ENCODE results near the gene HS1BP3.

The HS1BP3 gene

DNA sequence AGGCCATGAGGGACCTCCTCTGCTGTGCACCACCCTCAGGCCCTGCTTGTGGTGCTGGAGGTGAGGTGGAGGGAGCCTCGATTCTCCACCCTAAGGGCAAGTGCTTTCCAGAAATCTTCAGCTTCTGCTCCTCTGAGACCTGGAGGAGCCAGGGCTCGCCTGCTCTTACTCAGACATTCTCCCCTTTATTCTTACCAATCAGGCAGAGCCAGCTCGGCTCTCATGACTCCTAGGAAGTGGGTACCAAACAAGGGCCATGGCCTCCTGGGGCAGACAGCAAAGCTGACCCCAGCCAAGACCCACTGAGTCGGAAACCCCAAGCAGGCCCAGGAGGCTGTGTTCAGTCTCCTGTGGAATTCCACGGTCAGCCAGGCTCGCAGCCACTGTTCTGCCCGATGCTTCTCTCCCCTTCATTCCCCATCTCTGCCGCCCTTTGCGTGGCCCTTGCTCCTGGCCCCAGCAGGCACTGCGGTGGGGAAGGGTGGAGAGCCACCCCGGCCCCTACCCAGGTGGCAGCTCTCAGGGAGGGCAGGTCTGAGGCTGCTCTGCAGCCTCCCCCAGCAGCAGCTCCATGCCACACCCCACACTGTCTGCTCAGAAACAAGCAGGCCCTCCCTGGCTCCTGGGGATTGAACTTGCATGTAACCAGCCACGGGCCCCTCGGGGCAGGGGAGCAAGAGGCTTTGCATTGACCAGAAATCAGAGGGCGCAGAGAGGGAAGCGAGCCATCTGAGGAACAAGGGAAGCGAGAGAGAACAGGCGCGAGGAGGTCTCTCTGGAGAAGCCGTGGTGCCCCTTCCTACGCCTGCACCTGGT, 24.0 kb downstream of the HS1BP3 start:
- DNase-seq = no peak

DNA sequence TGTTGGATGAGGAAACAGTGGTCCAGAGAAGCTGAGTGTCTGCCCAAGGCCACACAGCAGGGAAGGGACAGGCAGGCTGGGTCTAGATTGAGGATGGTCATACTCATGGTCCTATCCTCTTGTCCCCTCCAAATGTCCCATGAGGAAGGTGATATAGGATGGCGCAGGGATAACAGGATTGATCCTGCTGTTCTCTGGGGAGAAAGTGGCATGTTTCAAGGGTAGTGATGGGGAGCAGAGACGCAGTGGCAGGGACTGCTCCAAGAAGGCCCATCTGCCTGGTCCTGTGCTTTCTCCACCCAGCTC, 24.6 kb downstream of the HS1BP3 start:
- no peak for DNase-seq

DNA sequence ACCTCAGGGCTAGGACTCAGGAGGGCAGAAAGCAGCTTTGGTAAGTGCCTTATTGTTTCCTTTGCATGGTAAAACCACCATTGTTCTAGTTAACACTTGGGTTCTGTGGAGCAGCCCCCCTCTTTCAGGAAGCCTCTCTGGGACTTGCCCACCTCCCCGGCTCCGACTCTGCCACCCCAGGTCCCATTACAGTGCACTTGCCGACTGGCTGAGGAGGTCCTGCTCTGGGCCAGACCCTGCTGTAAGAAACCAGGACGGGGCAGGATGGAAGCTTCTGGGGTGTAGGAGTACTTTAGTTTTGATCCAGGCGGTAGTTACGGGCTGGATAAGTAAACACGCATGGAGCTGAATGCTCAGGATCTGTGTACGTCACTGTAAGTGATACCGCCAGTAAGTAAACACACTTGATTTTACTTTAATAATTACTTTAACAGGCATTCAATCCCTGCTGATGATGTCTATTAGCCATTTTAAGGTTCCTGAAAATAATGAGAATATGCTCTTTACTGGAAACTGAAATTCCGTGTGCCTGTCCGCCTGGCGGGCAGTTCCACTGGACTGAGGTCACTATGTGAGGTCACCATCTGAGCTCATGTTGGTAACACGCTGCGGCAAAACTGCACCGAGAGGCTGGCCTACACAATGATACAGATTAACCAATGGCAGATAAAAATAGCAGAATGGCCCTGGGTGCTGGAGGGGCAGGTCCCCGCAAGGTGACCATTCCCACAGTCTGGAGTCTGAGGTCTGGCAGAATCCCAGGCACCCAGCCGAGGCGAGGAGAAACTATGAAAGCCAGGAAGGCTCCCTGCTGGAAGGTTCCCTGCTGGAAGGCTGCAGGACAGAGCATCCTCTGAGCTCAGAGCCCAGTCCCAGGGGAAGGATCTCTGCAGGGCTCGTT, 25.2 kb downstream of the HS1BP3 start:
- DNase-seq = no peak

DNA sequence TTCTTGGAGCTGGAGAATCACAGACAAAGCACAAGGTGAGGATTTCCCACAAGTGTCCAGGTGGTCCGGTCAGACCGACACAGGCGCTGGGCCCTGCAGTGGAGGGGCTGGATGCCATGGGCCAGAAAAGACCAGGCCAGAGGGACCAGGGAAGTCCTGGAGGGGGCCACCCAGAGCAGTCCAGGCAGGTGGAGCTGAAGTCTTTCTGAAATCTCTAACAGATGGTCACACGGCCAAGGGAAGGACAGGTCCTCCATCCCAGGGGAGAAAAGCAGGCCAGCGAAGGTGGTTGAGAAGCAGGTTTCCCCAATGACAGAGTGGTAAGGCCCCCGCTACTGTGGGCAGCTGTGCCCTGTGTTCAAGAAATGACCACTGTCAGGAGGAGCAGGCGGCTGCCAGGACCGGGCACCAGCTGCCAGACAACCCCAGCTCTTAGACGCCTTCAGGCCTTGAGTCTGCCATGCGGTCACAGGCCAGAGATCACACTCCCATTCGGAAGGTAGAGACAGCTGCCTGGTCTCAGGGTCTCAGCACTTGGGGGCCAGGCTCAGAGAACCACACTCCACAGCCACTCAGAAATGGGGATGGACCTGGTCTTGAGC, 25.9 kb downstream of the HS1BP3 start:
- DNase-seq = no peak

DNA sequence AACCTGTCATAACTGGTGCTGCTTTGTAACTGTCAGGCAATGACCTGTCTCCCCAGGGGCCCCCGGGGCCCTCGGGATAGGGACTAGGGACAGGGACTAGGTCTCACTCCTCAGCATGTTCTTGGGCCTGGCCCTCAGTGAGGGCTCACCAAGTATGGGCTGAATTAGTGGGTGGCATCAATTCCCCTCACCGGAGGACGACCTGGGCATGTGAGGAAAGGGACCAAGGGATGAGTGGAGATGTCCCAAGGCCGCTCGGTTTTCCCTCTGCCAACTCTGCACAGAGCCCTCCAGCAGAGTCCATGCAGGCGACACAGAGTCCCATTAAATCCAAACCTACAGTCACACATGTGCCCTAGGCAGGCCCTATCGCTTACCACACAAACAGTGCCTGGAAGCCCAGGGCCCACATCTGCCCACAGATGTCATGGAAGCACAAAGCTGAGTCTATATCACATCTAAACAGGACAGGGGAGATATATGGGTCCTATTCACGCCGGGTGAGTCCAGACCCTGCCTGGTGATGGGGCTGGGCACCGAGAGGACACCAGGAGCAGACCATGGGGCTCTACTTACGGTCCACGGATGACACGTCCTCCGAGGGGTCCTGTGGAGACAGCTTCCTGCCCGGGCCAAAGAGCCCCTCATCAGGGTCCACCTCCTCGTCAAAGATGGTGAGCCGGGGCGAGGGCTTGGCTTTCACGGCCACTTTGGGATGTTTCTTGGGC, 26.6 kb downstream of the HS1BP3 start:
- DNase-seq = no peak

DNA sequence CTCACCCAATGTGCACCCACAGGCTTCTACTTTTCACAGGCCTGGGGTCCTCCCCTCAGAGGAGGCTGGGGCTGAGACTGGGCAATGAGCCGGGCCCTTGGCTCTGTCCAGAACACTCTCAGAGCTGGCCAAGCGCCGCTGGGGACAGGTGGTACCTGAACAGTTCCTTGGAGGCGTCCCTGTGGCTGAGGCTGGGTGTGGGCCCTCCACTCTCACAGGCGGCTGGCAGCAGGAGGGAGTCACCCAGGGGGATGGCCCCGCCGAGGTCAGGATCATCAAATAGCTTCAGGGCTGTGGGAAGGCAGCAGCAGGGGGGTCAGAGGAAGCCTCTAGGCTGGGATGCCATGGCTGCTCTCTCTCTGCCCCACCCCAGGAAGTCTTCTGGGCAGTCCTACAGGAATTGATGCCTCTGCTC, 27.1 kb downstream of the HS1BP3 start:
- no peak for DNase-seq

DNA sequence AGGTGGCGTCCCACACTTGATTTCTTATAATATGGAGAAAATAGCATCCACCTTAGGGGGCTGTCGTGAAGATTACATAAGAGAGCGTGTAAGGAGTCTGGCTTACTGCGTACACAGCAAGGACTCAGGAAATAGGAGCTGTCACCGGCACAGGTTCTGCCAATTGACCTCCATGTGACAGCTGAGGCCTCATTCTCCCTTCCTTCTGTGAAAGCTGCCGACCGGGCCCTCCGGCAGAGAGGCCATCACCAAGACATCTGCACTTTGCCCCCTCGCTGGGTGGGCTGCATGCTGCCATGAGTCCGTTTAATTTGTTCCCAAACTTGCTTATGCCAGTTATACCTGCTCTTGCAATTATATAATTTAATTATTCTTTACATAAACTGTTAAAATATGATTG, 27.7 kb downstream of the HS1BP3 start:
- DNase-seq = no peak

DNA sequence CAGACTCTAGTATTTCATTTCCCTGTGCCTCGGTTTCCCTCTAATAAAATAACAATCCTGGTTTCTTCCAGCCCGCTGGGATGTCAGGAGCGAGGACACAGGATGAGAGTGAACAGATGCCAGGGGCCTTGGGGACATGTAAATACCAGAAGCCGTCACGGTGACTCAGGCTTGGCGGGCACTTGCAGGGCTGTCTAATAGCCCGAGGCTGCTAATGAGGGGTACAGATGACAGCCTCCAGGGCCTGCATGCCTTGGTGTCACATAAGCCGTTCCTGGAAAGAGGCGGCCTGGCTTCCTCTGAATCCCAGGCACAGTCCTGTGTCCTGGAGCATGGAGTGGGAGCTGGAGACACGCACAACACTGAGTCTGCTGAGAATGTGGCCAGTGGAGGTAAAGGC, 28.2 kb downstream of the HS1BP3 start:
- DNase-seq = no peak

DNA sequence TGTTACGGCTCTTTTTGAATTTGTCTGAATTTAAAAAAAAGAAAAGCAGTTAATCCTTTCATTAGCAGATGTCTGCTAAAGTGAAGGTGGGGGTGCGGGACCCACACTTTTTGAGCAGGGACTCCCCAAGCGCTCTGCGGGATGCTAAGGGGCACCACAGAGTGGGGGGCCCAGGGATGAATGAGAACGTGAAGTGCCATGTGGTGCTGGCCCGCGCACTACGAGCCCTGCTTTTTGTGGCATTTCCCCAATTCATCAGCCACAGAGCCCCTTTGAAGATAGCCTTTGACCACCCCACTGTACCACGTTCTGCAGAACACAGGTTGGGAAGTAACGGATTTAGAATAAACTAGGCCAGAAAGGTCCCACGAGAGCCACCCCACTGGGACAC, 28.6 kb downstream of the HS1BP3 start:
- DNase-seq = no peak

DNA sequence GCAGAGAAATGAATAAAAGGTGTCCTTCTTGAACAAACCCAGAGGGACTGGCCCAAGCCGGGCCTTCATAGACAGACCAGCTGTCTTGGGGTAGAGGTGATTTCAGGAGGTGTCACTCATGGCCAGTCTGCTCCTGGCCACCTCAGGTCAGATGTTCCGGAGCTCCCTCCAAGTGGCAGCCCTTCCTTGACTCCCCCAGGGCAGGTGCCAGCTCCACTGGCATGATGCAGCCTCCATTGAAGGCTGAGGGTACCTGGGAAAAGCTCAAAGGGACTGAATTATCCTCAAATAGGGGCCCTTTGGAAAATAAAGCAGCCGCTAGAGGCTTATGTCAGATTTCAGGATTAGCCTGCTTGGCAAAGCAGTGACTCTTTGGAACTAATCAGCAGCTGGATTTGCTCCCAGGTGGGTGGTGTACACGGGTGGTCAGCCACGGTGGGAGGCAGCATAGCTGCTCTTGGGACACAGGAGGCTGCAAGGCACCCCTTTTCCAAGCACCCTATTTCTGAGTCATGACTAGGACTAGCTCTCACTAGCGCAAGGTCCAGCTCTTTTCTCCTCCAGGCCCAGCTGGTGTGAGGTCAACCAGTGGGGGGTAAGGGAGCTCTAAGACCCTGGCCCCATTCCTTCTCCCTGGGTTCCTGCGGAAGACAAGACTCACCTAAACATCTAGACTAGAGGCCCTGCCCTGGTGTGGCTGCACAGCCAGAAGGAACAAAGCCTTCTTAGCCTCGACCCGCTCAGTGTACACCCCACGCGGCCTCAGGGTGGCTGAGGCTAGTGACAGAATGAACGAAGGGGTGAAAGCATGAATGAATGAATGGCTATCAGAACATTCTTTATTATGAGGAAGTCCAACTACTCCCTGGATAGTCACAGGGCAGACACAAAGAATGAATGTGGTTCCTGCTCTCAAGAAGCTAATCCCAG, 29.3 kb downstream of the HS1BP3 start:
- no peak for DNase-seq

DNA sequence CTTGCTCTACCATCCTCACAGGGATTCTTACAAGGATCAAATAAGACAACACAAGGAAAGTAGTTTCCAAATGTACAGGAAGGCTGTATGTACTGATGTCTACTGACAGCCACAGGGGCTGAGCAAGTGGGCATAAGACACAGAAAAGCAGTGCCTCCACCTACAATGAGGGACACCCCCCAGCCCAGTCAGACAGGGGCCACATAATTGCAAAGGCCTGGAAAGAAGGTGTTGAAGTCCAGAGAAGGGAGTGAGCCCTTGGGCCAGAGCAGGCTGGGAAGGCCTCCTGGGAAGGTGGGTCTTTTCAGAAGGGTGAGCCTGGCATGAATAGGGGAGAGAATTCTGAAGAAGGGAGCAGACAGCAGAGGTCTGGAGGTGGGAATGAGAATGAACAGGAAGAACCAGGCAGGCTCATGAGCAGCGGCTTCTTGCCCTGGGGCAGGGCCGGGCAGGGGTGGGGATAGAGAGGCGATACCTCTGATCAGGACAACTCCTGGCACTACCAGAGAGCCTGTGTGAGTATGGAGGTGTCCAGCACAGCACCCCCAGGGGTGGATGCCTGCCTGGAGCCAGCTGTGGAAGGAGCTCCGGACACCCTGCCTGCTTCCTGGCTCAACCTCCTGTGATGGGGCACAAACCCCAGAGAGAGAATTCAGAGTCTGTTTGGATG, 30.1 kb downstream of the HS1BP3 start:
- no peak for DNase-seq

DNA sequence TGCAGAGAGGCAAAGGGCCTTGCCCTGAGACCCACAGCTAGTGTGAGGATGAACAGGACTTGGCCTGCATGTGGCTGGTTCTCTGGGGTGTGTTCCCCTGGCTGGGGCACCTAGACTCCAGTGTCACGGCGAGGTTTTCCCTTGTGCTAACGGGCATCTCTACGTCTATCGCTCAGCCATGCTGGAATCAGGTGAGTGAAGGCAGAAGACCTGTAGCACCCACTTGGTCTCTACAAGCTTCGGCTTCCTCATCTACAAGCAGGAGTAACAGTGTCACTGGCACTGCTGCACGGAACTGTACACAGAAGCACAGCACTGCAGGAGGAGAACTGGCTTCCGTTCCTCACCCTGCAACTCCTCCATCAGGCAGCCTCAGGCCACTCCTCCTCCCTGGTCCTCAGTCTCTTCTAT, 30.6 kb downstream of the HS1BP3 start:
- DNase-seq = no peak

DNA sequence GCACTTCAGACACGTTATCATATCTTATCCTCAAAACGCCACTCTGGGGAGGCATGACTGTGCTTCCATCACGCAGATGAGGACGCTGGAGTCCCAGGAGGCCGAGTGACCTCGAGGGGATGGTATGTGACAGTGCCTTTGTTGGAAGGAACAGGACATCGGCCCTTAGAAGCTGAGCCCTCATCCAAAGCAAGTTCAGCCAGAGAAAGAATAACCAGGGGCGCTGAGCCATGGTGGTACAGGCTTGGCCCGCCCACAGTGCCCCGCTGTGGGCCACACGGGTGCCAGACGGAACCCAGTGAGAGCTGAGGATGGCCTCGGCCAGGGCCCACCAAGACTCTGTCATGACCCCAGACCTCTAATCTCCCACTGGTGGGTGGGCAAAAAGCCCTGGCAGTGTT, 31.3 kb downstream of the HS1BP3 start:
- DNase-seq = no peak

DNA sequence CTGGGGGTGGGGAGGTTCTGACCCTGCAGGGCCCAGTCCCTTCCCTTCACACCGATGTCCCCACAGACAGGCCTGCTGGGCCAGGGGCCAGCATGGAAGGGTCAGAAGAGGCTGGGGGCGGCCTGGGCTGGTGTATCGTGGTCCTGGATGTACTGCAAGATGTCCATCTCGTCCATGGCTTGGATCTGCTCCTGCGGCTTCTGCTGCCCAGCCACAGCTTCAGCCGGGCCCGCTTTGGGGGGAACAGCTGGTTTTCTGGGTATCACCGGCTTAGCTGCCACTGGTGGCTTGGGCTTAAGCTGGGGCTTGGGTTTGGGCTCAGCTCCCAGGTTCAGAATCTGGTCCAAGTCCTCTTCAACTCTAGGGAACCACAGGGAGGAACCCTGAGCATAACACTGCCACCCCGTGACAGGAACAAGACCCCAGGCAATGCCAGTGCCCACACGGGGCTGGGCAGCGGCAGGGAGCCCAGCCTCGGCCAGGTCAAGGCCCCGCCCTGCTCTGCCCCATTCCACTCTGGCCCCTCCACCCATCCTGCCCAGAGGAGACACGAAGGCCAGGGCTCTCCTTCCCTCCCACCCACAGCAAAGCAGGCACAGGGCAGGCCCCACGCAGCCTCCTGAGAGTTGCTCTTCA, 31.9 kb downstream of the HS1BP3 start:
- no peak for DNase-seq

DNA sequence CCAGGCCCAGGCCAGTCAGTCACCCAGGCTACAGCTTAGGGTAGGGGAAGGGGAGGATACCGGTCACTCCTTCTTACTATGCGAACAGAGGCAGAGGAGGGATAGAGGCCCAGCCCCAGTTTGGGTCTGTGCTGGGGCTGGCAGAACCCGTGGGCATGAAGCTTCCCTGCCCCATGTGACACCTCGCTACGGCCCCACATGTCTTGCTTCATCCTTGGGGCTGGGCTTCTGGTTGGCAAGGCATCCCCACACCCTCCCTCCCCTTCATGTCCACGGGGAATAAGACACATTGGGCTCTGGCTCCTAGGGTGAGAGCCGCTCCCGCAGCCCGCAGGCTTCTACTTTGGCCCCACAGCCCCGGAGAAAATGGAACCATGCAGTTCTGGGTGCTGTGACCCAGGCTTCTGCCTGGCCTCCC, 32.4 kb downstream of the HS1BP3 start:
- DNase-seq = no peak

DNA sequence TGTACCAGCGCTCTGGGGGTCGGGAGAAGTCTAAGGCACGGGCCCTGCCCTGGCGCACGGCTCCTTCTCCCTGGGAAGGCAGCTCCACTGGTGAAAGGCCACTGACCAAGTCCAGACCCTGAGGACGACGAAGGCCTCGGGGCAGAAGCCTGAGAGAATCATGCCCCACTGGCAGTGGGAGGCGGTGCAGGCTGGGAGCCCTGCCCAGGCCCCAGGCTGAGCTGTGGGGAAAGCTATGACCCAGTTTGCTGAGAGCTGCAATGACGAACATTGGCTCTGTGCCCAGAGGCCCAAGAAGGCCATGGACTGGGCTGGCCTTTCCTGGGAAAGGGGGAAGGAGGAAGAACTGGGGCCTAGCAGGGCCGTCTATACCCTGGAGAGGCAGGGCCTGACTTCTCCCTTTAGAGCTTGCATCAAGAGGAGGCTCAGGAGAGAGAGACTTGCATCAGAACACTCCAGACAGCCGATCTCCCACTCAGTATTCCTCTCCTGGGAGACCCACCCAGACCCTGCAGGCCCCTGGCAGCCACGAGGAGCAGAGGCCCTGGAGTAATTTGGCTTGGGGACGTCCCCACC, 32.9 kb downstream of the HS1BP3 start:
- no peak for DNase-seq

DNA sequence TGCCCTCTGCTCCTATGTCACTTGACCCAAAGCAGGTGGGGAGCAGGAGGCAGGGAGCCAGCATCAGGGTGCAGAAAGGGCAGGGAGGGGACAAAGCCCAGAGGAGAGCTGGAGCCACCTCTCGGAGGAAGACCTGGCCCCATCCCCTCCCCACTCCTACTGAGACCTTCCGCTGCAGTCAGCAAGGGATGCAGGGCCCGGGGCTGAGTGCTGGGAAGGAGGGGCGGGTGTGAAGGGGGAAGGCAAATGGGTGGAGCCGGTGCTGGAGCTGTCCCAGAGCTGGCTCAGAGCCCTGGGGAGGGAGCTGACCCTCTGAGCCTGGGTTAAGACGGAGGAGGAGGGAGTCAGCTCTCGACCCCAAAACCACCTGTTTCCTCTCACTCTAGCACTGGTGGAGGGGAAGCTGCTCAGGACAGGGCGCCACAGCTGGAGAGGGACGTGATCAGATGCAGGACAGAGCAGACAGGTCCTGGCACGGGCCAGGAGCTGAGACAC, 33.8 kb downstream of the HS1BP3 start:
- no peak for DNase-seq

DNA sequence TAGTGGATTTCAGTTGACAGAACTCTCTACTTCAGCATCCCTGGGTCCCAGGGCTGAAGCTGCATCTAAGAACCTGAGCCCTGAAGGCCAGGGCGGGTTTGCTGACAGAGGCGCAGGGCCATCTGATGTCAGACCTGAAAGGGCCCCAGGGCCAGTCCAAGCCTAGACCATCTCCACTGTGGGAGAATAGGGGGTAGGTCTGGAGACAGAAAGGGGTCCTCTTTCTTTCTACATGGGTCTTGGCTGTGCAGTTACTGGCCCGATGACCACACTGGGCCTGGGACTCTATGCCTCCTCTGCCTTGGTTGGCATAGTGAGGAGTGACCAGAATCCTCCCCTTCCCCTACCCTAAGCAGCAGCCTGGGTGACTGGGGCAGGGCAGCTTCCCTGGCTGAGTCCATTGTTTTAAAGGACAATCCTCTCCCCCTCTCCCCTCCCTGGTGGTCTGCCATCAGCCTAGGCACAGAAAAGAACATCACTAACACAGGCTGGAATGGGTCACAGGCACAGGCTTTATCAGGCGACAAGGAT, 34.5 kb downstream of the HS1BP3 start:
- DNase-seq = no peak

DNA sequence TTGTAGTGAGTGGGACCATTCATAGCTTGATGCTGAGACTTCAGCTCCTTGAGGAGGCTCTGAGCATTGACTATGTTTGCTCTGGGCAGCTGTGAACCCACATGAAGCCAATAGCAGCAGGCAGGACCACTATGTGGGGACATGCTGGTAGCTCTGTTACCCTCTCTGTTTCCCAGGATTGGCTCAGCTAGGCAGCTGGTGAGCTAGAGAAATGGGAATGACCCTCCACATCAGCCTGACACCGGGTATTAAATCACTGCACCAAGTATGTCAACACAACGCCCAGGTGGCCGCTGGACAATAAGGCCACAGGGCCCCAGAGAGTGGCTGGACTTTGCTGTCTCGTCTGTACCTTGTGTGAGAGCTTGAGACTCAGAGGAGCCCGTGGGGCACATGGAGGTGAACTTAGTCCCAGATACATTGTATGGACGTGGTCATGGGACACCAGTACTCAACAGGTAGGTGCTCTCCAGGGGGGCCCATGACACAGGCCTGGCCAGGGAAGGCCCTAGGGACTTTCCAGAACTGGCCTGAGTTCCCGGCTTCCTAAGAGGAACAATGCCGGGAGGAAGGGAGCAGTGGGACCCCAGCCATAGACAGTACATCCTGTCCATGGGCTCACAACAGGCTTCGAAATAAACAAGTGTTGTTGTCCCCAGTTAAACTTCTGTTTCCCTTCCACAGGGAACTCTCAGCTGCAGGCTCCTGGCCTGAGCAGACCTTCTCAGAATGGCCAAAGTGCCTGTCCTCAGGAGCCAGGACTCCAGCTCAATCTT, 35.2 kb downstream of the HS1BP3 start:
- DNase-seq = no peak
